IPS-18c (cell line): ENCODE data around the gene THADA.
"Not testable (repeated sequence)": the region's sequence is repeated elsewhere in the genome, so short reads cannot be mapped to it uniquely, and the experiment has no call there.

Source experiments
- H3K4me3 ChIP-seq: 2 replicates; pipeline ENCODE4 v1.7.0; 2013; ENCODE audit warnings: low read depth, mild to moderate bottlenecking, low read length, moderate library complexity; ENCODE audit not compliant: insufficient read depth
- H3K9me3 ChIP-seq: one replicate; pipeline ENCODE4 v1.6.1; 2013; ENCODE audit warnings: mild to moderate bottlenecking, low read length, moderate library complexity; ENCODE audit not compliant: control insufficient read depth, insufficient read depth

Gene THADA

GRCh38 chr2:43288417-43289305 lies 307.2 kb downstream of the THADA start:
- Histone ChIP-seq H3K4me3 (no peak overlapping the region), H3K9me3 (peaks cover 17% of the 10 kb centered on the region)

GRCh38 chr2:43285987-43286386 lies 309.9 kb downstream of the THADA start:
- Histone ChIP-seq H3K9me3 (peaks cover 14% of the 10 kb centered on the region), H3K4me3 (no peak overlapping the region)

- Histone ChIP-seq H3K4me3 (no peak overlapping the region), H3K9me3 (peaks cover 14% of the 10 kb centered on the region)
Measured at GRCh38 chr2:43284967-43285366, 310.9 kb downstream of the THADA start.

- peaks cover 14% of the 10 kb centered on the region for H3K9me3 ChIP-seq
- H3K4me3 ChIP-seq: not testable (repeated sequence)
Measured at GRCh38 chr2:43284347-43284746, 311.5 kb downstream of the THADA start.

- no peak overlapping the region for H3K4me3 ChIP-seq
Measured at GRCh38 chr2:43280994-43281393, 314.8 kb downstream of the THADA start.

GRCh38 chr2:43279317-43279840 lies 316.5 kb downstream of the THADA start:
- Histone ChIP-seq H3K4me3 (no peak overlapping the region), H3K9me3 (peaks cover 4% of the 10 kb centered on the region)

More at GRCh38 chr2:43280994-43281393, 314.8 kb downstream of the THADA start:
- H3K9me3 ChIP-seq: peaks cover 14% of the 10 kb centered on the region

- H3K4me3 ChIP-seq: no peak overlapping the region
Measured at GRCh38 chr2:43278564-43279220, 317.1 kb downstream of the THADA start.

GRCh38 chr2:43276962-43277391 lies 318.9 kb downstream of the THADA start:
- no peak overlapping the region for H3K4me3 ChIP-seq
- no peaks in the 10 kb centered on the region for H3K9me3 ChIP-seq

More at GRCh38 chr2:43278564-43279220, 317.1 kb downstream of the THADA start:
- H3K9me3 ChIP-seq: no peaks in the 10 kb centered on the region

GRCh38 chr2:43276266-43276941 lies 319.4 kb downstream of the THADA start:
- Histone ChIP-seq H3K9me3 (no peaks in the 10 kb centered on the region), H3K4me3 (no peak overlapping the region)

- H3K4me3 ChIP-seq: no peak overlapping the region
- H3K9me3 ChIP-seq: no peaks in the 10 kb centered on the region
Measured at GRCh38 chr2:43274721-43275120, 321.1 kb downstream of the THADA start.

GRCh38 chr2:43274055-43274454 lies 321.8 kb downstream of the THADA start:
- no peak overlapping the region for H3K4me3 ChIP-seq
- H3K9me3 ChIP-seq: no peaks in the 10 kb centered on the region

GRCh38 chr2:43273529-43273928 lies 322.3 kb downstream of the THADA start:
- Histone ChIP-seq H3K4me3 (no peak overlapping the region), H3K9me3 (no peaks in the 10 kb centered on the region)

GRCh38 chr2:43270930-43271615 lies 324.8 kb downstream of the THADA start:
- Histone ChIP-seq H3K4me3 (no peak overlapping the region), H3K9me3 (no peaks in the 10 kb centered on the region)

- no peak overlapping the region for H3K4me3 ChIP-seq
- no peaks in the 10 kb centered on the region for H3K9me3 ChIP-seq
Measured at GRCh38 chr2:43270461-43270860, 325.4 kb downstream of the THADA start.

GRCh38 chr2:43269706-43270105 lies 326.1 kb downstream of the THADA start:
- H3K9me3 ChIP-seq: no peaks in the 10 kb centered on the region
- no peak overlapping the region for H3K4me3 ChIP-seq

- Histone ChIP-seq H3K4me3 (no peak overlapping the region), H3K9me3 (no peaks in the 10 kb centered on the region)
Measured at GRCh38 chr2:43269074-43269572, 326.7 kb downstream of the THADA start.
